ENCODE data around the gene KCNIP4. TPM values are rescaled to one million over a fixed set of nuclear protein-coding genes. Genes with fewer than 3 reads are reported as not detected.

KCNIP4 gene
- polyA plus RNA-seq, 6 donors from 2014 or later, result 0.14 to 0.22 (median 0.22) TPM; not detected in 3

- Mint-ChIP-seq H3K27me3 (no peaks in the 10 kb centered on the region), H3K36me3 (no peaks in the 10 kb centered on the region), H3K4me3 (no peak overlapping the region), H3K4me1 (no peaks in the 10 kb centered on the region), H3K9me3 (peaks cover 0 to 6% (median 2%) of the 10 kb centered on the region in 7 donors), H3K27ac (no peak overlapping the region)
- ATAC-seq (ENCODE audit: low read depth in 2 of 2) (no peak), DNase-seq (no peak)
These were observed 745.6 kb downstream of the KCNIP4 start for GRCh38 chr4:21202959-21203358.

DNA sequence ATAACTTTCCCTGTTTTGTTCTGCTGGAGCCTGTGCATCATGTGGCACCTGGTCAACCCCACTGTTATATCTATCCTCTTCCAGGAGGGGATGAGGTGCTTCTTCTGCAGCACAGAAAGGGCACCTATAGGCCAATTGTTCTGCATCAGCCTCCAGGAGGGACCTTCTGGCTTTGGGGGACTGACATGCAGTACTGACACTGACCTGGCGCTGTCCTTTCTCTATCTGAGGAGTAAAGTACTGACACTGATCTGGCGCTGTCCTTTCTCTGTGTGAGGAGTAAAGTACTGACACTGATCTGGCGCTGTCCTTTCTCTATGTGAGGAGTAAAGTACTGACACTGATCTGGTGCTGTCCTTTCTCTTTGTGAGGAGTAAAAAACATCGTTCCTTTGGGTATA is 749.9 kb downstream of the KCNIP4 start:
- H3K4me3 Mint-ChIP-seq, result no peak overlapping the region
- H3K27ac Mint-ChIP-seq, result no peak overlapping the region
- H3K27me3 Mint-ChIP-seq, result no peaks in the 10 kb centered on the region
- no peaks in the 10 kb centered on the region for H3K36me3 Mint-ChIP-seq
- DNase-seq (no peak), ATAC-seq (ENCODE audit: low read depth in 2 of 2) (no peak)
- H3K4me1 Mint-ChIP-seq, result no peaks in the 10 kb centered on the region
- peaks cover 0 to 10% (median 4%) of the 10 kb centered on the region in 7 donors for H3K9me3 Mint-ChIP-seq

DNA sequence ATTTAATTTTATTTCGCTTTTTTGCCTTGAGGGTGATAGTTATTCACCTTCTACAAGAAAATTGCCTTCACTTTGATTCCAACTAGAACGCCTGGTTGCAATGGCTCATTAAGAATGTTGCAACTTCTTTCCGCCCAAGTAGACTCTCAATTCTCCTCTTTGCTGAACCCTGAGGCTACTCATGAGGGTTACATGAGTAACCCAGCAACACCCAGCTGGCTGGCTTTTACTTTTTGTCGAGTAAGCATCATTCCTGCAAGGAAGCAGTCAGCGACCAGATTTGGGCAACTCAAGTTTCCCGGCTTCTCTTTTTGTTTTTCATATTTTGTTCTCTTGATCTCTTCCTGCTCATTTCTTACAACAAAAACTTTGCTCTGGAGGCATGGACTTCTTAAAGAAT is 752.9 kb downstream of the KCNIP4 start:
- DNase-seq, result no peak
- H3K27me3 Mint-ChIP-seq, result no peaks in the 10 kb centered on the region
- H3K4me3 Mint-ChIP-seq, result no peak overlapping the region
- no peak for ATAC-seq (ENCODE audit: low read depth in 2 of 2)
- H3K27ac Mint-ChIP-seq, result no peak overlapping the region
- H3K36me3 Mint-ChIP-seq, result no peaks in the 10 kb centered on the region
- H3K9me3 Mint-ChIP-seq, result peaks cover 0 to 10% (median 3%) of the 10 kb centered on the region in 7 donors
- H3K4me1 Mint-ChIP-seq, result no peaks in the 10 kb centered on the region

GRCh38 chr4:21192367-21192766 is 756.2 kb downstream of the KCNIP4 start:
- no peaks in the 10 kb centered on the region for H3K36me3 Mint-ChIP-seq
- H3K9me3 Mint-ChIP-seq, result peaks cover 0 to 6% (median 2%) of the 10 kb centered on the region in 7 donors
- no peak overlapping the region for H3K4me3 Mint-ChIP-seq
- DNase-seq, result no peak
- no peaks in the 10 kb centered on the region for H3K27me3 Mint-ChIP-seq
- no peak for ATAC-seq (ENCODE audit: low read depth in 2 of 2)
- no peak overlapping the region for H3K27ac Mint-ChIP-seq
- H3K4me1 Mint-ChIP-seq, result no peaks in the 10 kb centered on the region

GRCh38 chr4:21191317-21191716 is 757.3 kb downstream of the KCNIP4 start:
- peaks cover 0 to 6% (median 0%) of the 10 kb centered on the region in 7 donors for H3K9me3 Mint-ChIP-seq
- H3K4me1 Mint-ChIP-seq, result no peaks in the 10 kb centered on the region
- ATAC-seq (ENCODE audit: low read depth in 2 of 2) (no peak), DNase-seq (no peak)
- H3K4me3 Mint-ChIP-seq, result no peak overlapping the region
- H3K27ac Mint-ChIP-seq, result no peak overlapping the region
- H3K36me3 Mint-ChIP-seq, result no peaks in the 10 kb centered on the region
- H3K27me3 Mint-ChIP-seq, result no peaks in the 10 kb centered on the region

- H3K36me3 Mint-ChIP-seq, result no peaks in the 10 kb centered on the region
- H3K9me3 Mint-ChIP-seq, result peaks cover 0 to 7% (median 0%) of the 10 kb centered on the region in 7 donors
- no peaks in the 10 kb centered on the region for H3K27me3 Mint-ChIP-seq
- no peaks in the 10 kb centered on the region for H3K4me1 Mint-ChIP-seq
- ATAC-seq (ENCODE audit: low read depth in 2 of 2), result no peak
- DNase-seq, result no peak
- H3K27ac Mint-ChIP-seq, result no peak overlapping the region
- H3K4me3 Mint-ChIP-seq, result no peak overlapping the region
These were observed 763.8 kb downstream of the KCNIP4 start for GRCh38 chr4:21184788-21185187.

- no peak overlapping the region for H3K4me3 Mint-ChIP-seq
- H3K27ac Mint-ChIP-seq, result no peak overlapping the region
These were observed 766.9 kb downstream of the KCNIP4 start for GRCh38 chr4:21181716-21182115.

DNA sequence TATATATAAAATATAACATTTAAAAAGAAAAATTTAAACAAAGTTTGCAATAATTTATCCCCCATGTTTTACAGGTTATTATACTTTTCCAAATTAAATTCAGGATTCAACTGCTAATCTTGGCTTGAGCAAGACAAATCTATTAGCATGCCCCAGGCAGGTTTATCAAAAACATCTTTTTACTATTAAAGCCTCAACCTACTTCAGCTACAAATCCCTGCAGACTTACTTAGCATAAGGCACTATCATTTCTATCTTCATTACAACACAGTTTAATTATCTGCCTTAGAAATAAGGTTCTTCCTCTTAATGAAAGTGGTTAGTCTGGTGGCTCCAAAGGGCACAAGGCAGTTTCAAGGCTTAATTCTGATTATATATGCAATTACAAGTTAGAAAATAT is 770.7 kb downstream of the KCNIP4 start:
- H3K36me3 Mint-ChIP-seq, result no peaks in the 10 kb centered on the region
- DNase-seq, result no peak
- no peak overlapping the region for H3K27ac Mint-ChIP-seq
- ATAC-seq (ENCODE audit: low read depth in 2 of 2), result no peak
- no peaks in the 10 kb centered on the region for H3K27me3 Mint-ChIP-seq
- no peak overlapping the region for H3K4me3 Mint-ChIP-seq
- H3K4me1 Mint-ChIP-seq, result no peaks in the 10 kb centered on the region
- peaks cover 0 to 11% (median 7%) of the 10 kb centered on the region in 7 donors for H3K9me3 Mint-ChIP-seq

More at GRCh38 chr4:21181716-21182115, 766.9 kb downstream of the KCNIP4 start:
- DNase-seq (no peak), ATAC-seq (ENCODE audit: low read depth in 2 of 2) (no peak)
- Mint-ChIP-seq H3K4me1 (no peaks in the 10 kb centered on the region), H3K36me3 (no peaks in the 10 kb centered on the region), H3K9me3 (peaks cover 0 to 11% (median 8%) of the 10 kb centered on the region in 7 donors), H3K27me3 (no peaks in the 10 kb centered on the region)

DNA sequence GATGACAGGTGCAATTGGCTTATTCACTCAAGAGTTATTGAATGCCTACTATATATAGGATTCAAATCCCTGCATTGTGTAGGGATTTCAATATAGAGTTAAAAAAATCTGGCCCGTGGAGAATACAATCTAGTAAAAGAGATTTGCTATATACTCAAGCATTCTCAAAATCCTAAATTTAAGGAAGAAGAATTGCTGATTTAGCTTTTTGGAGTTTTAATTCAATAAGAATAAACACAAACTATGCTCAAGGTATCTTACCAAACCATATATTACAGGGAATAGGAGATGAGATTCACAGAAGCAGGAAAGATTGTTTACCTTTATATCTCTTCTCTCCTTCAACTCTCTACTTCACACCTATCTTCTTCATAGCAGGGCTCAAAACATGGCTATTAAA is 771.5 kb downstream of the KCNIP4 start:
- Mint-ChIP-seq H3K27ac (no peak overlapping the region), H3K27me3 (no peaks in the 10 kb centered on the region), H3K4me3 (no peak overlapping the region), H3K4me1 (no peaks in the 10 kb centered on the region), H3K9me3 (peaks cover 0 to 9% (median 5%) of the 10 kb centered on the region in 7 donors), H3K36me3 (no peaks in the 10 kb centered on the region)
- DNase-seq (no peak), ATAC-seq (ENCODE audit: low read depth in 2 of 2) (no peak)

DNA sequence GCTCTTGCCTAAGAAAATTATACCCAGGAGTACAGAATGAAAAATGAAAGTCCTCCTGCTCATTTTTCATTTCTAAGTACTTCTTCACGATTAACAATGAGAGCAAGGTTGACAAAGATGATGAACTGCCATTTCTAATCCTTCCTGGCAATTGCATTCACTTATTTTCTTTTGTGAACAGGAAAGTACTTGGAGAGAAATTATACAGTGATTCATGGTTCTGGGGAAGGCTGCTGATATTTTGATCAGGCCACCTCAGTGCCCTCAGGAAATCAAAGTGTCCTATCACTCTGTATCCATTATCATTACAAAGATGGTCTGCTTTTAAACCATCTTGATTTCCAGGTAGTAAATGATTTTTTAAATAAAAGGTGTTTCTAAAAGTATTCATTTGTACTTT is 780.9 kb downstream of the KCNIP4 start:
- H3K27ac Mint-ChIP-seq, result no peak overlapping the region
- H3K9me3 Mint-ChIP-seq, result peaks cover 0 to 3% (median 0%) of the 10 kb centered on the region in 7 donors
- no peaks in the 10 kb centered on the region for H3K27me3 Mint-ChIP-seq
- no peak overlapping the region for H3K4me3 Mint-ChIP-seq
- no peaks in the 10 kb centered on the region for H3K4me1 Mint-ChIP-seq
- H3K36me3 Mint-ChIP-seq, result no peaks in the 10 kb centered on the region
- no peak for DNase-seq
- no peak for ATAC-seq (ENCODE audit: low read depth in 2 of 2)

DNA sequence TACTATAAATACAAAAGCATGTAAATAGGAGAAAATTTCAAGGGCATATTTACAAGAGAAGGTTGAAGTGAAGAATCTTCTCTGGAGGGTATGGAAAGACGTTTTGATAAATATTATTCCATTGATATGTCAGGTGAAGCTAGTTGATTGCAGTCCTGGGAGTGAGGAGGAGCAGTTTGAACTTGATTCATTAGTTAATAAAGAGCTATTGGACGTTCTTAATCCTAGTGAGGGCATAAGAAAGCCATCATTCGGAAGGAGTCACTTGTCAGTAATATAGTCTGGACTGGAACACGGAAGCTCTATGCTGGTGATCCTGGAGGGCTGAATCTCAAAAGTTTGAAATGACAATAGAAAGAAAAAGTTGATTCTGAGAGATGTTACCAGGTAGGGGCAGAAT is 793.2 kb downstream of the KCNIP4 start:
- Mint-ChIP-seq H3K4me3 (no peak overlapping the region), H3K27ac (no peak overlapping the region), H3K4me1 (no peaks in the 10 kb centered on the region), H3K9me3 (peaks cover 0 to 6% (median 2%) of the 10 kb centered on the region in 7 donors), H3K36me3 (no peaks in the 10 kb centered on the region), H3K27me3 (no peaks in the 10 kb centered on the region)
- ATAC-seq (ENCODE audit: low read depth in 2 of 2) (no peak), DNase-seq (no peak)

GRCh38 chr4:21139327-21139726 is 809.2 kb downstream of the KCNIP4 start:
- H3K9me3 Mint-ChIP-seq, result peaks cover 5 to 12% (median 6%) of the 10 kb centered on the region in 7 donors
- DNase-seq (no peak), ATAC-seq (ENCODE audit: low read depth in 2 of 2) (no peak)
- no peak overlapping the region for H3K27ac Mint-ChIP-seq
- no peaks in the 10 kb centered on the region for H3K4me1 Mint-ChIP-seq
- no peaks in the 10 kb centered on the region for H3K36me3 Mint-ChIP-seq
- no peak overlapping the region for H3K4me3 Mint-ChIP-seq
- no peaks in the 10 kb centered on the region for H3K27me3 Mint-ChIP-seq

- no peak for ATAC-seq (ENCODE audit: low read depth in 2 of 2)
- H3K9me3 Mint-ChIP-seq, result peaks cover 3 to 11% (median 7%) of the 10 kb centered on the region in 7 donors
- no peak overlapping the region for H3K4me3 Mint-ChIP-seq
- H3K27ac Mint-ChIP-seq, result no peak overlapping the region
- H3K4me1 Mint-ChIP-seq, result no peaks in the 10 kb centered on the region
- no peak for DNase-seq
- H3K27me3 Mint-ChIP-seq, result no peaks in the 10 kb centered on the region
- H3K36me3 Mint-ChIP-seq, result no peaks in the 10 kb centered on the region
These were observed 812.4 kb downstream of the KCNIP4 start for GRCh38 chr4:21136051-21136630.

DNA sequence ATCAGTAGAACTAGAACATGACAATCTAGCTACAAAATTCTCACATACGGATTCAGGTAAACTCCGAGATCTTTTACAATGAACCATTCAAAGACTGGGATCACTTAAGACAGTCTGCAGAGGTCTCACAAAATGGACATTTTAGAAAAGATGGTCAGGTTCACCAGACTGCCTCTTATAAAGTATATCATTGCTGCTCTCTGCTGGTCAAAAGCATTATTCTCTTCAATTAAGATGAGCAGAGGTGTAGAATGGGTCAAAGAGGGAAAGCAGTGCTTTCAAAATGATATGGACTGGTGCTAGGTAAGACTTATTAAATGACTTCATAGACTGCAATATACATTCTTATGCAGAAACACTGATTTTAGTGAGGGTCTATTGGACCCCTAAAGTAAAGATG is 813.6 kb downstream of the KCNIP4 start:
- Mint-ChIP-seq H3K27me3 (no peaks in the 10 kb centered on the region), H3K4me1 (no peaks in the 10 kb centered on the region), H3K36me3 (no peaks in the 10 kb centered on the region), H3K27ac (no peak overlapping the region), H3K4me3 (no peak overlapping the region), H3K9me3 (peaks cover 2 to 8% (median 6%) of the 10 kb centered on the region in 7 donors)
- DNase-seq, result no peak
- ATAC-seq (ENCODE audit: low read depth in 2 of 2), result no peak

GRCh38 chr4:21130606-21131005 is 818.0 kb downstream of the KCNIP4 start:
- no peak for ATAC-seq (ENCODE audit: low read depth in 2 of 2)

More at GRCh38 chr4:21130606-21131005, 818.0 kb downstream of the KCNIP4 start:
- no peak for DNase-seq
- H3K27ac Mint-ChIP-seq, result no peak overlapping the region
- no peak overlapping the region for H3K4me3 Mint-ChIP-seq
- no peaks in the 10 kb centered on the region for H3K4me1 Mint-ChIP-seq
- H3K36me3 Mint-ChIP-seq, result no peaks in the 10 kb centered on the region
- no peaks in the 10 kb centered on the region for H3K27me3 Mint-ChIP-seq
- H3K9me3 Mint-ChIP-seq, result peaks cover 0 to 10% (median 5%) of the 10 kb centered on the region in 7 donors

Data from naive B cell (primary cell).